B cell (primary cell): ENCODE data around the gene AKAP8.

Experiments used
- CTCF ChIP-seq: fragments of 200-600 bp; IDR thresholded peaks from one replicate; pipeline ENCODE4 v1.8.0; 2022; ENCODE audit warnings: antibody characterized with exemption, mild to moderate bottlenecking
- EZH2 ChIP-seq: IDR thresholded peaks from 2 replicates; pipeline ENCODE4 v1.6.1; 2012; ENCODE audit warnings: borderline replicate concordance, low read depth, mild to moderate bottlenecking, moderate library complexity, low read length; ENCODE audit not compliant: insufficient read depth, poor library complexity, severe bottlenecking

- TF ChIP-seq CTCF: no peak
- no peak for TF ChIP-seq EZH2
These were observed 18.2 kb upstream of the AKAP8 start for GRCh38 chr19:15397782-15398181.
